IMR-90 (cell line): Measurements from ENCODE around the gene TIAM1. TPM values are rescaled to one million over a fixed set of nuclear protein-coding genes. Genes with fewer than 3 reads are reported as not detected.

Source experiments
- ATAC-seq: fragments of 200-7000 bp; cut with Tn5 transposase; 2 replicates; pipeline ENCODE4 v1.9.1; 2020; ENCODE audit warnings: low read depth, mild to moderate bottlenecking, moderate library complexity
- BruUV-seq: library from RNA; stranded (reverse); fragments of 400-500 nt; replicated peaks from 2 replicates; lab custom pipeline; 2021; lab: Mats Ljungman, UMichigan
- CTCF ChIA-PET: fragments of 300-600 bp; formaldehyde crosslinking; extraction: SDS; loops from one replicate; lab custom pipeline; 2021; ENCODE audit warnings: antibody characterized with exemption; lab: Yijun Ruan, JAX
- POLR2A ChIA-PET: fragments of 300-600 bp; sonication (Branson Sonifier 250); formaldehyde crosslinking; loops from one replicate; lab custom pipeline; 2022; ENCODE audit warnings: antibody characterized with exemption; ENCODE audit not compliant: unreplicated experiment; lab: Charles Lee
- DNase-seq: peaks from one replicate; pipeline ENCODE4 v3.0.0; 2013
- H2AFZ ChIP-seq: replicated peaks from 2 replicates; pipeline ENCODE3; 2013; ENCODE audit warnings: low read length, mild to moderate bottlenecking; ENCODE audit not compliant: poor library complexity
- H2AK5ac ChIP-seq: 2 replicates; pipeline ENCODE4 v1.6.1; 2013; ENCODE audit warnings: low read depth, low read length, inconsistent platforms
- H2AK9ac ChIP-seq: replicated peaks from 2 replicates; pipeline ENCODE3; 2013; ENCODE audit warnings: mild to moderate bottlenecking, low read depth, low read length, moderate library complexity; ENCODE audit not compliant: poor library complexity
- H2BK120ac ChIP-seq: 2 replicates; pipeline ENCODE4 v1.6.1; 2013; ENCODE audit warnings: low read depth, low read length, inconsistent platforms
- H2BK15ac ChIP-seq: 3 replicates; pipeline ENCODE4 v1.6.1; 2013; ENCODE audit warnings: low read depth, low read length, inconsistent platforms
- H2BK20ac ChIP-seq: 2 replicates; pipeline ENCODE4 v1.6.1; 2013; ENCODE audit warnings: low read depth, mild to moderate bottlenecking, inconsistent platforms, low read length, moderate library complexity
- H2BK5ac ChIP-seq: 2 replicates; pipeline ENCODE4 v1.6.1; 2013; ENCODE audit warnings: mild to moderate bottlenecking, low read depth, low read length, inconsistent platforms; ENCODE audit not compliant: poor library complexity, severe bottlenecking
- H3K14ac ChIP-seq: replicated peaks from 2 replicates; pipeline ENCODE4 v1.6.1; 2013; ENCODE audit warnings: low read depth, low read length, inconsistent platforms
- H3K18ac ChIP-seq: 2 replicates; pipeline ENCODE4 v1.6.1; 2013; ENCODE audit warnings: low read depth, low read length, control low read depth
- H3K23ac ChIP-seq: 2 replicates; pipeline ENCODE4 v1.6.1; 2013; ENCODE audit warnings: low read depth, low read length, inconsistent platforms
- H3K27ac ChIP-seq: 2 replicates; pipeline ENCODE4 v1.5.1; 2013; ENCODE audit warnings: mild to moderate bottlenecking, control low read depth, low read length; ENCODE audit not compliant: insufficient read depth
- H3K27me3 ChIP-seq: 2 replicates; pipeline ENCODE4 v1.6.1; 2013; ENCODE audit warnings: low read length; ENCODE audit not compliant: control insufficient read depth, insufficient read depth
- H3K36me3 ChIP-seq: 2 replicates; pipeline ENCODE4 v1.6.1; 2013; ENCODE audit warnings: low read length, mixed read lengths; ENCODE audit not compliant: control insufficient read depth, insufficient read depth
- H3K4ac ChIP-seq: 2 replicates; pipeline ENCODE4 v1.6.1; 2013; ENCODE audit warnings: low read depth, low read length, inconsistent platforms
- H3K4me1 ChIP-seq: 2 replicates; pipeline ENCODE4 v1.6.1; 2013; ENCODE audit warnings: low read length, mixed read lengths; ENCODE audit not compliant: control insufficient read depth, insufficient read depth
- H3K4me2 ChIP-seq: 2 replicates; pipeline ENCODE4 v1.6.1; 2013; ENCODE audit warnings: low read depth, mild to moderate bottlenecking, control low read depth, low read length, moderate library complexity
- H3K4me3 ChIP-seq: 2 replicates; pipeline ENCODE4 v1.5.1; 2013; ENCODE audit warnings: low read depth, mild to moderate bottlenecking, control low read depth, low read length, moderate library complexity; ENCODE audit not compliant: insufficient read depth
- H3K56ac ChIP-seq: 2 replicates; pipeline ENCODE4 v1.6.1; 2013; ENCODE audit warnings: low read length, inconsistent platforms; ENCODE audit not compliant: insufficient read depth; ENCODE audit errors: extremely low read depth
- H3K79me1 ChIP-seq, 2 experiments: 2 replicates each; pipeline ENCODE4 v1.6.1; 2013; ENCODE audit warnings: low read length in 2 of 2, inconsistent platforms in 1 of 2, low read depth in 1 of 2
- H3K9ac ChIP-seq: 2 replicates; pipeline ENCODE4 v1.6.1; 2013; ENCODE audit warnings: low read depth, low read length, control low read depth
- H3K9me1 ChIP-seq: 2 replicates; pipeline ENCODE4 v1.6.1; 2013; ENCODE audit warnings: low read length, inconsistent platforms; ENCODE audit not compliant: insufficient read depth
- H3K9me3 ChIP-seq: 2 replicates; pipeline ENCODE4 v1.6.1; 2013; ENCODE audit warnings: low read length; ENCODE audit not compliant: control insufficient read depth, insufficient read depth
- H4K20me1 ChIP-seq: 2 replicates; pipeline ENCODE4 v1.6.1; 2013; ENCODE audit warnings: low read length, inconsistent platforms; ENCODE audit not compliant: insufficient read depth
- H4K5ac ChIP-seq: 2 replicates; pipeline ENCODE4 v1.6.1; 2013; ENCODE audit warnings: mild to moderate bottlenecking, low read depth, low read length, control low read depth
- H4K8ac ChIP-seq, 2 experiments: 2 replicates each; pipeline ENCODE4 v1.6.1; 2013; ENCODE audit warnings: low read depth in 2 of 2, low read length in 2 of 2, control low read depth in 1 of 2, inconsistent platforms in 1 of 2
- H4K91ac ChIP-seq: 2 replicates; pipeline ENCODE4 v1.6.1; 2013; ENCODE audit warnings: low read depth, low read length, inconsistent platforms; ENCODE audit not compliant: insufficient read depth
- MAZ ChIP-seq: IDR thresholded peaks from 2 replicates; pipeline ENCODE4 v1.6.1; 2012; ENCODE audit warnings: low read depth, mild to moderate bottlenecking, low read length, improper control_type of control experiment, moderate library complexity, borderline replicate concordance
- WGBS, 2 experiments: methylation state at CpG; one replicate each; pipeline versions ENCODE4 v1.1.5 to v1.1.7; 2013; ENCODE audit warnings: missing lambda C conversion rate in 2 of 2; ENCODE audit not compliant: insufficient read length in 1 of 2; ENCODE audit errors: extremely low coverage in 2 of 2; 5-methylcytosine and 5-hydroxymethylcytosine counted together
- dilution Hi-C: fragments of 300-500 bp; cut with HindIII; formaldehyde crosslinking; loops from one replicate; pipeline ENCODE4 v1.14.3; 2018; ENCODE audit warnings: low sequenced_read_pairs; ENCODE audit not compliant: unreplicated experiment
- in situ Hi-C: fragments of 300-500 bp; cut with MboI; formaldehyde crosslinking; loops from 3 replicates; pipeline ENCODE4 v1.14.3; 2019; ENCODE audit warnings: low sequenced_read_pairs, inconsistent platforms, mixed read lengths
- intact Hi-C: fragments of 100-400 bp; cut with micrococcal nuclease; formaldehyde crosslinking; loops from 2 replicates; pipeline ENCODE4 v1.10.0; 2022
- polyA plus RNA-seq, 3 experiments: library from polyadenylated mRNA; depleted of rRNA; stranded (reverse); fragments of >200 nt; gene quantifications; 2 replicates each; pipeline ENCODE4 v1.2.3, GENCODE V29; 2012; ENCODE audit warnings: low replicate concordance in 1 of 3
- total RNA-seq: library from RNA; depleted of rRNA; stranded (reverse); fragments of >200 nt; gene quantifications from 2 replicates; pipeline ENCODE4 v1.2.3, GENCODE V29; 2012

Gene TIAM1
- total and polyA plus RNA-seq, 2 of the 4 experiments (the other 2 are of a cell fraction), result 2.9 to 9.3 TPM

GRCh38 chr21:31187499-31187898 lies 156.6 kb downstream of the TIAM1 start:
- Histone ChIP-seq H3K79me1 (no peaks in the 10 kb centered on the region), H4K5ac (no peak overlapping the region), H3K4me3 (no peak overlapping the region), H3K27ac (no peak overlapping the region), H2BK15ac (no peak overlapping the region), H3K9me3 (no peaks in the 10 kb centered on the region), H3K18ac (no peak overlapping the region), H2BK5ac (no peak overlapping the region), H3K4me2 (no peak overlapping the region), H4K20me1 (no peaks in the 10 kb centered on the region), H4K8ac (no peak overlapping the region), H3K9ac (no peak overlapping the region), H3K56ac (no peak overlapping the region), H2AFZ (no peak overlapping the region), H3K14ac (no peak overlapping the region), H3K36me3 (no peaks in the 10 kb centered on the region), H3K4ac (no peak overlapping the region), H2BK120ac (no peak overlapping the region), H2AK5ac (no peak overlapping the region), H3K4me1 (no peaks in the 10 kb centered on the region), H3K23ac (no peak overlapping the region), H3K27me3 (no peaks in the 10 kb centered on the region), H4K91ac (no peak overlapping the region), H2BK20ac (no peak overlapping the region), H2AK9ac (no peak overlapping the region), H3K9me1 (no peaks in the 10 kb centered on the region)
- intact Hi-C loops, result no loop called here
- 83% methylated on average over 1 of the region's 4 CpGs; no CpG with 5 or more reads in 1 of the 2 experiments for WGBS, 2 experiments
- CTCF ChIA-PET, result no interaction called here
- dilution Hi-C loops, result no loop called here
- in situ Hi-C loops, result no loop called here
- no TSS peak for BruUV-seq
- TF ChIP-seq MAZ, result no peak
- ATAC-seq, result no peak
- POLR2A ChIA-PET, result no interaction called here
- DNase-seq, result no peak
